ENCODE results near the gene EVX1. TPM values are rescaled to one million over a fixed set of nuclear protein-coding genes. Genes with fewer than 3 reads are reported as not detected.

The EVX1 gene
- total RNA-seq, 4 donors from 2014 or later = not detected

- H3K4me1 ChIP-seq = peaks cover 10 to 18% of the 10 kb centered on the region in 2 donors
- H3K27ac ChIP-seq = no peak overlapping the region
- H3K27me3 ChIP-seq = peaks cover 47% of the 10 kb centered on the region
- H3K4me3 ChIP-seq (replicated peaks in 1 of 3) = no peak overlapping the region
- H3K36me3 ChIP-seq = no peaks in the 10 kb centered on the region
- no peak for TF ChIP-seq CTCF (IDR thresholded peaks at IDR 0.05)
- no peak for TF ChIP-seq POLR2A (IDR thresholded peaks at IDR 0.05)
- intact Hi-C loops (cut with DNase I) = no loop called here
- WGBS, 2 donors = 26 to 38% methylated on average over 15 to 17 of the region's 50 CpGs
- no peaks in the 10 kb centered on the region for H3K9me3 ChIP-seq
- DNase-seq = no peak
Measured at GRCh38 chr7:27213433-27214238, 29.0 kb upstream of the EVX1 start.

GRCh38 chr7:27214239-27214950, 28.2 kb upstream of the EVX1 start:
- peaks cover 44% of the 10 kb centered on the region for H3K27me3 ChIP-seq
- no peaks in the 10 kb centered on the region for H3K36me3 ChIP-seq
- peaks cover 10 to 18% of the 10 kb centered on the region in 2 donors for H3K4me1 ChIP-seq
- intact Hi-C loops (cut with DNase I) = no loop called here
- H3K27ac ChIP-seq = no peak overlapping the region
- no peak for DNase-seq
- no peaks in the 10 kb centered on the region for H3K9me3 ChIP-seq
- TF ChIP-seq CTCF (IDR thresholded peaks at IDR 0.05) (no peak), POLR2A (IDR thresholded peaks at IDR 0.05) (no peak)
- no peak overlapping the region for H3K4me3 ChIP-seq (replicated peaks in 1 of 3)
- WGBS, 2 donors = 56 to 61% methylated on average over 8 of the region's 8 CpGs

- Histone ChIP-seq H3K27me3 (peaks cover 49% of the 10 kb centered on the region), H3K4me3 (replicated peaks in 1 of 3) (no peak overlapping the region), H3K9me3 (no peaks in the 10 kb centered on the region), H3K36me3 (no peaks in the 10 kb centered on the region), H3K27ac (no peak overlapping the region), H3K4me1 (peaks cover 10 to 18% of the 10 kb centered on the region in 2 donors)
- no peak for DNase-seq
- intact Hi-C loops (cut with DNase I) = no loop called here
- TF ChIP-seq POLR2A (IDR thresholded peaks at IDR 0.05) (no peak), CTCF (IDR thresholded peaks at IDR 0.05) (no peak)
- 88 to 93% methylated on average over 2 of the region's 2 CpGs for WGBS, 2 donors
Measured at GRCh38 chr7:27215356-27215755, 27.2 kb upstream of the EVX1 start.

GRCh38 chr7:27217951-27218350, 24.7 kb upstream of the EVX1 start:
- intact Hi-C loops (cut with DNase I) = no loop called here
- TF ChIP-seq CTCF (IDR thresholded peaks at IDR 0.05) (no peak), POLR2A (IDR thresholded peaks at IDR 0.05) (no peak)
- Histone ChIP-seq H3K4me3 (replicated peaks in 1 of 3) (no peak overlapping the region), H3K4me1 (peaks cover 6 to 14% of the 10 kb centered on the region in 2 donors), H3K9me3 (no peaks in the 10 kb centered on the region), H3K36me3 (no peaks in the 10 kb centered on the region), H3K27ac (no peak overlapping the region), H3K27me3 (peaks cover 43% of the 10 kb centered on the region)
- DNase-seq = no peak

- WGBS, 2 donors = 64 to 68% methylated on average over 4 of the region's 4 CpGs
- Histone ChIP-seq H3K36me3 (no peaks in the 10 kb centered on the region), H3K9me3 (no peaks in the 10 kb centered on the region), H3K27me3 (peaks cover 36% of the 10 kb centered on the region), H3K4me3 (replicated peaks in 1 of 3) (no peak overlapping the region), H3K4me1 (peaks cover 0 to 5% of the 10 kb centered on the region in 2 donors), H3K27ac (no peak overlapping the region)
- intact Hi-C loops (cut with DNase I) = no loop called here
- DNase-seq = no peak
- no peak for TF ChIP-seq CTCF (IDR thresholded peaks at IDR 0.05)
- TF ChIP-seq POLR2A (IDR thresholded peaks at IDR 0.05) = no peak
Measured at GRCh38 chr7:27219821-27220220, 22.8 kb upstream of the EVX1 start.

Measured in thyroid gland (tissue), 4 donors.